ENCODE measurements around the gene SRM.

Gene SRM

DNA sequence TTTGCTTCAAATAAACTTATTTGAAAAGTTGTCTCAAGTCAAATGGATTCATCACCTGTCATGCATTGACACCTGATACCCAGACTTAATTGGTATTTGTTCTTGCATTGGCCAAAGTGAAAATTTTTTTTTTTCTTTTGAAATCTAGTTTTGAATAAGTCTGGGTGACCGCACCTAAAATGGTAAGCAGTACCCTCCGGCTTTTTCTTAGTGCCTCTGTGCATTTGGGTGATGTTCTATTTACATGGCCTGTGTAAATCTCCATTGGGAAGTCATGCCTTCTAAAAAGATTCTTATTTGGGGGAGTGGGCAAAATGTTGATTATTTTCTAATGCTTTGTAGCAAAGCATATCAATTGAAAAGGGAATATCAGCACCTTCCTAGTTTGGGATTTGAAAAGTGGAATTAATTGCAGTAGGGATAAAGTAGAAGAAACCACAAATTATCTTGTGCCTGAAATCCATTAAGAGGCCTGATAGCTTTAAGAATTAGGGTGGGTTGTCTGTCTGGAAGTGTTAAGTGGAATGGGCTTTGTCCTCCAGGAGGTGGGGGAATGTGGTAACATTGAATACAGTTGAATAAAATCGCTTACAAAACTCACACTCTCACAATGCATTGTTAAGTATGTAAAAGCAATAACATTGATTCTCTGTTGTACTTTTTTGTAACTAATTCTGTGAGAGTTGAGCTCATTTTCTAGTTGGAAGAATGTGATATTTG lies 35.5 kb downstream of the SRM start (continued):
- TF ChIP-seq PRDM10 (tag by site-specific recombination; IDR thresholded peaks at IDR 0.05) (no peak), KLF1 (tag by site-specific recombination; IDR thresholded peaks at IDR 0.05) (no peak), ZNF138 (tag by site-specific recombination; IDR thresholded peaks at IDR 0.05; ENCODE audit: borderline replicate concordance) (no peak)

GRCh38 chr1:11023201-11023600 lies 36.6 kb downstream of the SRM start:
- TF ChIP-seq ZNF202 (tag by site-specific recombination; IDR thresholded peaks at IDR 0.05; ENCODE audit: borderline replicate concordance) (no peak), ZNF785 (tag by site-specific recombination; IDR thresholded peaks at IDR 0.05) (no peak), ZNF600 (tag by site-specific recombination; IDR thresholded peaks at IDR 0.05) (peak; percentile 81)
- Histone ChIP-seq H3K27ac (ENCODE audit: extremely low read depth, low read depth, low read length) (no peak overlapping the region), H3K9me3 (ENCODE audit: control insufficient read depth, insufficient read depth, low read depth, low read length) (no peaks in the 10 kb centered on the region), H3K4me3 (ENCODE audit: low read depth, low read length) (no peak overlapping the region), H3K36me3 (ENCODE audit: control insufficient read depth in 2 of 2, insufficient read depth in 1 of 2, low read length in 2 of 2) (peaks cover 51 to 99% of the 10 kb centered on the region in 2 experiments), H3K4me1 (ENCODE audit: control insufficient read depth, insufficient read depth, low read length) (no peaks in the 10 kb centered on the region)
- POLR2A ChIA-PET, result no interaction called here
- CTCF ChIA-PET, result interaction anchor here (1.9 kb wide), 1 partner anchor 14 kb away, joined by 7 read pairs; no protein-coding TSS in a partner anchor

DNA sequence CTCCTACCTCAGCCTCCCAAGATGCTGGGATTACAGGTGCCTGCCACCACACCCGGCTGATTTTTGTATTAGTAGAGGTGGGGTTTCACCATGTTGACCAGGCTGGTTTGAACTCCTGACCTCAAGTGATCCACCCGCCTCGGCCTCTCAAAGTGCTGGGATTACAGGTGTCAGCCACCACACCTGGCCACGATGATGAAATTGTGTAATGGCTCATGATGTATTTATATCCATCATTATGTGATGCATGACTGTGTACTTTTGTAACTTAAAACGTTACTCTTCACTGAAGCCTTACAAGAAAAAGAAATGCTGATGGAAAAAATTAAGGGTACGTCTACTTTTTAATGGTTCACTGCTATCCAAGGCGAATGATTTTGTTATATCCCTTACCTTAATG lies 39.8 kb downstream of the SRM start:
- Histone ChIP-seq H3K36me3 (ENCODE audit: control insufficient read depth in 2 of 2, insufficient read depth in 1 of 2, low read length in 2 of 2) (peaks cover 67 to 96% of the 10 kb centered on the region in 2 experiments), H3K4me3 (ENCODE audit: low read depth, low read length) (no peak overlapping the region), H3K4me1 (ENCODE audit: control insufficient read depth, insufficient read depth, low read length) (no peaks in the 10 kb centered on the region), H3K27ac (ENCODE audit: extremely low read depth, low read depth, low read length) (no peak overlapping the region), H3K9me3 (ENCODE audit: control insufficient read depth, insufficient read depth, low read depth, low read length) (no peaks in the 10 kb centered on the region)
- POLR2A ChIA-PET, result interaction anchor here (0.7 to 1.0 kb wide), 2 partner anchors 59 to 542 kb away, joined by 3 read pairs; no protein-coding TSS in a partner anchor
- CTCF ChIA-PET, result interaction anchor here (1.3 kb wide), 1 partner anchor 18 kb away, joined by 4 read pairs; no protein-coding TSS in a partner anchor
- TF ChIP-seq ZNF391 (tag by site-specific recombination; IDR thresholded peaks at IDR 0.05; ENCODE audit: borderline replicate concordance, low read depth) (no peak), ZNF488 (tag by site-specific recombination; IDR thresholded peaks at IDR 0.05) (no peak), ZNF514 (tag by site-specific recombination; IDR thresholded peaks at IDR 0.05) (no peak), GLI2 (tag by site-specific recombination; IDR thresholded peaks at IDR 0.05; ENCODE audit: borderline replicate concordance, low read depth) (no peak), TCF7L2 (IDR thresholded peaks at IDR 0.05; ENCODE audit: borderline replicate concordance, low read depth, low read length) (no peak), PATZ1 (tag by site-specific recombination; IDR thresholded peaks at IDR 0.05) (no peak), ZNF629 (tag by site-specific recombination; IDR thresholded peaks at IDR 0.05) (no peak), ZNF175 (tag by site-specific recombination; IDR thresholded peaks at IDR 0.05) (no peak), PBX3 (CRISPR knock-in tag; IDR thresholded peaks at IDR 0.05) (no peak), ZSCAN30 (tag by site-specific recombination; IDR thresholded peaks at IDR 0.05) (no peak), HOXA7 (CRISPR knock-in tag; IDR thresholded peaks at IDR 0.05; ENCODE audit: borderline replicate concordance) (no peak), ZNF423 (tag by site-specific recombination; IDR thresholded peaks at IDR 0.05) (no peak)
- TF ChIP-seq, protein P1, sequence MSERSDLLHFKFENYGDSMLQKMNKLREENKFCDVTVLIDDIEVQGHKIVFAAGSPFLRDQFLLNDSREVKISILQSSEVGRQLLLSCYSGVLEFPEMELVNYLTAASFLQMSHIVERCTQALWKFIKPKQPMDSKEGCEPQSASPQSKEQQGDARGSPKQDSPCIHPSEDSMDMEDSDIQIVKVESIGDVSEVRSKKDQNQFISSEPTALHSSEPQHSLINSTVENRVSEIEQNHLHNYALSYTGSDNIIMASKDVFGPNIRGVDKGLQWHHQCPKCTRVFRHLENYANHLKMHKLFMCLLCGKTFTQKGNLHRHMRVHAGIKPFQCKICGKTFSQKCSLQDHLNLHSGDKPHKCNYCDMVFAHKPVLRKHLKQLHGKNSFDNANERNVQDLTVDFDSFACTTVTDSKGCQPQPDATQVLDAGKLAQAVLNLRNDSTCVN (tag by site-specific recombination; optimal IDR thresholded peaks at IDR 0.05), result no peak
- TF ChIP-seq, protein P2, sequence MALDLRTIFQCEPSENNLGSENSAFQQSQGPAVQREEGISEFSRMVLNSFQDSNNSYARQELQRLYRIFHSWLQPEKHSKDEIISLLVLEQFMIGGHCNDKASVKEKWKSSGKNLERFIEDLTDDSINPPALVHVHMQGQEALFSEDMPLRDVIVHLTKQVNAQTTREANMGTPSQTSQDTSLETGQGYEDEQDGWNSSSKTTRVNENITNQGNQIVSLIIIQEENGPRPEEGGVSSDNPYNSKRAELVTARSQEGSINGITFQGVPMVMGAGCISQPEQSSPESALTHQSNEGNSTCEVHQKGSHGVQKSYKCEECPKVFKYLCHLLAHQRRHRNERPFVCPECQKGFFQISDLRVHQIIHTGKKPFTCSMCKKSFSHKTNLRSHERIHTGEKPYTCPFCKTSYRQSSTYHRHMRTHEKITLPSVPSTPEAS (tag by site-specific recombination; IDR thresholded peaks at IDR 0.05), result no peak

All from HEK293 (cell line).